Activated B cell treated with CpG ODN at 0.5 μM for 24 hours (primary cell): ENCODE measurements around the gene WDR26. TPM values are rescaled to one million over a fixed set of nuclear protein-coding genes. Genes with fewer than 3 reads are reported as not detected.
"Not testable (repeated sequence)": the region's sequence is repeated elsewhere in the genome, so short reads cannot be mapped to it uniquely, and the experiment has no call there.

ENCODE experiments used
- ATAC-seq: fragments of 200-7000 bp; cut with Tn5 transposase; one replicate; pipeline ENCODE4 v1.10.0; 2021; ENCODE audit warnings: low read depth, mild to moderate bottlenecking, moderate library complexity
- CTCF ChIA-PET: fragments of 350-600 bp; sonication (Branson Sonifier 250); formaldehyde crosslinking; loops from one replicate; lab custom pipeline; 2021; ENCODE audit warnings: antibody characterized with exemption; lab: Charles Lee
- POLR2A ChIA-PET: fragments of 350-600 bp; sonication (Branson Sonifier 250); formaldehyde crosslinking; loops from one replicate; lab custom pipeline; 2021; ENCODE audit warnings: antibody characterized with exemption; lab: Charles Lee
- DNase-seq: peaks from one replicate; pipeline ENCODE4 v3.0.0; 2022
- H3K27ac Mint-ChIP-seq: one replicate; pipeline ENCODE4 v1.8.0; 2020; ENCODE audit warnings: mixed read lengths
- H3K27me3 Mint-ChIP-seq: one replicate; pipeline ENCODE4 v1.8.0; 2021; ENCODE audit warnings: mixed read lengths
- H3K36me3 Mint-ChIP-seq: one replicate; pipeline ENCODE4 v1.8.0; 2021; ENCODE audit warnings: low read depth, mixed read lengths
- H3K4me1 Mint-ChIP-seq: one replicate; pipeline ENCODE4 v1.8.0; 2021; ENCODE audit warnings: mixed read lengths
- H3K4me3 Mint-ChIP-seq: one replicate; pipeline ENCODE4 v1.8.0; 2020; ENCODE audit warnings: mild to moderate bottlenecking, mixed read lengths
- H3K9me3 Mint-ChIP-seq: one replicate; pipeline ENCODE4 v1.8.0; 2020; ENCODE audit warnings: mixed read lengths
- intact Hi-C: fragments of 100-400 bp; cut with micrococcal nuclease; formaldehyde crosslinking; loops from one replicate; pipeline ENCODE4 v1.15.1; 2024
- total RNA-seq: library from RNA; stranded (reverse); gene quantifications from 2 replicates; pipeline ENCODE4 v1.2.3, GENCODE V29; 2022
- TF ChIP-seq, protein P1 (sequence below): fragments of 200-600 bp; IDR thresholded peaks from one replicate; pipeline ENCODE4 v1.8.0; 2022; ENCODE audit warnings: antibody characterized with exemption, mild to moderate bottlenecking

WDR26 gene
- total RNA-seq, 1 donor from 2014 or later = 91.3 TPM

DNA sequence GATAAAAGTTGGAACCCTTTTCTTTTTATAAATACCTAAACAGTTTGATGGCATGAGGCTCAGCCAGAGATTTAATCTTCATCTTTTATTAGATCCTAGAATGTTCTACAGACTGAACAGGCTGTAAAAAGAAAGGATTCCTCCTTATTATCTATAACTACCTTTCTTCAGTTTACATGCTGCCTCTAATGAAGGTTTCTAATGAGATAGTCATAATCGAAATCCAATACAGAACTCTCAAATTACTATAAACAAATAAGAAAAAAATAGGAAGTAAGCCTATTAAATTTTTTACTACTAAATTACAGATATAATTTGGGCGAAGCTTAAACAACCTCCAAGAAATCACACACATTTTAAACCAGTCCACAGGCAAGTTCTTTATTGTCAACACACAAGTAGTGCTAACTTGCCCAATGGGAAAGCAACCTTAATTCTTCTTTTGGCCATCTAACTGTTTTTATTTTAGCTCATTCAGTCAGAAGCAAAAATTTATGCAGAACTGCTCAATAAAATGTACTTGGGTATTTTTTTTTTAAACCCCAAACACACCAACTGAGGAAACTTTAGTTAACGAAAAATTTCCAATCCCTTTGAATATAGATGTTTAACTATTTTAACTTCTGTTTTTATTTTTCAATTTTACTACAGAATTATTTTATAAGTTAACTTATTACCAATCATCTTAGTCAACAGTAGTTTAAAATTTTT lies 4.8 kb downstream of the WDR26 start:
- DNase-seq = no peak
- no peak overlapping the region for H3K27ac Mint-ChIP-seq
- H3K4me3 Mint-ChIP-seq = no peak overlapping the region
- no peaks in the 10 kb centered on the region for H3K27me3 Mint-ChIP-seq
- H3K9me3 Mint-ChIP-seq = no peaks in the 10 kb centered on the region
- ChIA-PET POLR2A (no interaction called here), CTCF (interaction anchor here (1.0 kb wide), 1 partner anchor 27 kb away, joined by 6 read pairs; no protein-coding TSS in a partner anchor)
- intact Hi-C loops = loop anchor here (5.0 to 10.0 kb wide), 5 partner anchors 247 to 1978 kb away; partner anchors contain the start of genes DEGS1, LBR, PARP1 and TP53BP2
- no peak for ATAC-seq
- TF ChIP-seq, protein P1, sequence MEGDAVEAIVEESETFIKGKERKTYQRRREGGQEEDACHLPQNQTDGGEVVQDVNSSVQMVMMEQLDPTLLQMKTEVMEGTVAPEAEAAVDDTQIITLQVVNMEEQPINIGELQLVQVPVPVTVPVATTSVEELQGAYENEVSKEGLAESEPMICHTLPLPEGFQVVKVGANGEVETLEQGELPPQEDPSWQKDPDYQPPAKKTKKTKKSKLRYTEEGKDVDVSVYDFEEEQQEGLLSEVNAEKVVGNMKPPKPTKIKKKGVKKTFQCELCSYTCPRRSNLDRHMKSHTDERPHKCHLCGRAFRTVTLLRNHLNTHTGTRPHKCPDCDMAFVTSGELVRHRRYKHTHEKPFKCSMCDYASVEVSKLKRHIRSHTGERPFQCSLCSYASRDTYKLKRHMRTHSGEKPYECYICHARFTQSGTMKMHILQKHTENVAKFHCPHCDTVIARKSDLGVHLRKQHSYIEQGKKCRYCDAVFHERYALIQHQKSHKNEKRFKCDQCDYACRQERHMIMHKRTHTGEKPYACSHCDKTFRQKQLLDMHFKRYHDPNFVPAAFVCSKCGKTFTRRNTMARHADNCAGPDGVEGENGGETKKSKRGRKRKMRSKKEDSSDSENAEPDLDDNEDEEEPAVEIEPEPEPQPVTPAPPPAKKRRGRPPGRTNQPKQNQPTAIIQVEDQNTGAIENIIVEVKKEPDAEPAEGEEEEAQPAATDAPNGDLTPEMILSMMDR = no peak
- peaks cover 51% of the 10 kb centered on the region for H3K4me1 Mint-ChIP-seq
- H3K36me3 Mint-ChIP-seq = peaks cover 52% of the 10 kb centered on the region

DNA sequence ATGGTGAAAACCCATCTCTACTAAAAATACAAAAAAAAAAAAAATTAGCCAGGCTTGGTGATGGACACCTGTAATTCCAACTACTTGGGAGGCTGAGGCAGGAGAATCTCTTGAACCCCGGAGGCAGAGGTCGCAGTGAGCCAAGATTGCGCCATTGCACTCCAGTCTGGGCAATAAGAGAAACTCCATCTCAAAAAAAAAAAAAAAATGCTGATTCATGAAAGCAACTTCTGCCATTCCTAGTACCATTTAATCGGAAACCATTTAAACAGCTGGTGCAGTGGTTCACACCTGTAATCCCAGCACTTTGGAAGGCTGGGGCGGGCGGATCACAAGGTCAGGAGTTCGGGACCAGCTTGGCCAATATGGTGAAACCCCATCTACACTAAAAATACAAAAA lies 5.9 kb downstream of the WDR26 start:
- DNase-seq, ATAC-seq, H3K27ac Mint-ChIP-seq, H3K27me3 Mint-ChIP-seq, H3K9me3 Mint-ChIP-seq, intact Hi-C loops, CTCF ChIA-PET, H3K4me3 Mint-ChIP-seq: not testable (repeated sequence)
- peaks cover 56% of the 10 kb centered on the region for H3K4me1 Mint-ChIP-seq
- POLR2A ChIA-PET = interaction anchor here (0.6 to 0.7 kb wide), 2 partner anchors 58 to 680 kb away, joined by 3 to 4 read pairs; no protein-coding TSS in a partner anchor
- H3K36me3 Mint-ChIP-seq = peaks cover 63% of the 10 kb centered on the region

DNA sequence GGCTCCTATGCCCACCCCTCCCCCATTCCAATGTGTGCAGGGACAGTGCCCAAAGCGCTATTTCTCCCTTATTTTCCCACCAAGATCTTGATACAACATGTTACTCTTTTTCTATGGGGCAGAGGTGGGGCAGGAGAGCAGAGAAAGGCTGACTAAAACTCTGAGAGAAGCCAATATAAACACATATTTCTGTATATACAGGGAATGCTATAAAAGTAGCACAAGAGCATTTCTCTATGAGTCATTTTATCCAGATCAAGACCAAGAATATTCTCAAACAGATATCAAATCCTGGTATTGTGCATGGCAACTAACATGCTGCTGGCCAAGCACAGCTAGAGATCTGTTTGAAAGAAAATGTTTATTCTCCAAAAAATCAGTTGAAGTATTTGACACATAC lies 7.3 kb downstream of the WDR26 start:
- CTCF ChIA-PET = no interaction called here
- no peak overlapping the region for H3K27ac Mint-ChIP-seq
- TF ChIP-seq, protein P1 = no peak
- H3K9me3 Mint-ChIP-seq = no peaks in the 10 kb centered on the region
- POLR2A ChIA-PET = no interaction called here
- ATAC-seq (no peak), DNase-seq (no peak)
- no peaks in the 10 kb centered on the region for H3K27me3 Mint-ChIP-seq
- intact Hi-C loops = no loop called here
- no peak overlapping the region for H3K4me3 Mint-ChIP-seq
- peaks cover 46% of the 10 kb centered on the region for H3K4me1 Mint-ChIP-seq
- peaks cover 68% of the 10 kb centered on the region for H3K36me3 Mint-ChIP-seq

DNA sequence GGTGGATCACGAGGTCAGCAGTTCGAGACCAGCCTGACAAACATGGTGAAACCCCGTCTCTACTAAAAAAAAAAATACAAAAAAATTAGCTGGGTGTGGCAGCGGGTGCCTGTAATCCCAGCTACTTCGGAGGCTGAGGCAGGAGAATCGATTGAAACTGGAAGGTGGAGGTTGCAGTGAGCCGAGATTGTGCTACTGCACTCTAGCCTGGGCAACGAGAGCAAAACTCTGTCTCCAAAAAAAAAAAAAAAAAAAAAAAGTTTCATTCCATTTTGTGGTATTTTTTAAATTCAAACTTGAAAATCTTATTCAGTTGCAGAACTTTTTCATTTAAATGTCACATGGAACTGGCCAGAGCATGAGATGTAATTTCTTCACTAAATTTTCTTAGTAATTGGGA lies 7.7 kb downstream of the WDR26 start:
- H3K9me3 Mint-ChIP-seq, DNase-seq, POLR2A ChIA-PET, H3K4me3 Mint-ChIP-seq, intact Hi-C loops, ATAC-seq, H3K27ac Mint-ChIP-seq, H3K27me3 Mint-ChIP-seq, CTCF ChIA-PET: not testable (repeated sequence)
- peaks cover 41% of the 10 kb centered on the region for H3K4me1 Mint-ChIP-seq
- H3K36me3 Mint-ChIP-seq = peaks cover 73% of the 10 kb centered on the region

DNA sequence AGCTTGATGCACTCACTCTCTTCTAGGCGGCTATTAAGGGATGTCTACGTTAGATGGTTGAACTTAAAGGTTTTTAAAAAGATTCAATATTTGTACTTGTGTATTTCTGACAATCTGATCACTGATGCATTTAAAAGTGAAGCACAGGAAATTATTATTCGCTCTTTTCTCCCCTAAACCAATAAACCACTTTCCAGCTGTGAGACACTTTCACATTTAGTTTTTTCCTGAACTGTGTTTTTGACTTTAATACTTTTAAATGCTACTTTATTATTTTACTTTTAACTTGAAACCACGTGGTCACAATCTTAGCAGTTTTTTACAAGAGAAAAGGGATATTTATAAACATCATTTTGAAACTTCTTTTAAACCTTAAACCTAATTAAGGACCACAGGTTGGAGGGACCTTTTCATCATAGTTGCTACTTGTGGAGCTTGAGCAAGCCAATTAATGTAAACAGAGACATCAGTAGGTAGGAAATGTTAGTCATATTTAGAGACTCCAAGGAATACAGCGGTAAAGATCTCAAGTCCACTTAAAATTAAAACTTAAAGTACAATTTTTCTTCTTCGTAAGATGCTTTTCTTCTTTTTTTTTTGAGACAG lies 9.2 kb downstream of the WDR26 start:
- H3K27ac Mint-ChIP-seq = peak overlapping the region; percentile 0
- ChIA-PET POLR2A (interaction anchor here (1.4 kb wide), 1 partner anchor 9 kb away, joined by 6 read pairs; the partner anchor contains the start of gene WDR26), CTCF (no interaction called here)

More for the DNA sequence above, 9.2 kb downstream of the WDR26 start:
- ATAC-seq = no peak
- Mint-ChIP-seq H3K4me3 (no peak overlapping the region), H3K4me1 (peaks cover 30% of the 10 kb centered on the region), H3K9me3 (no peaks in the 10 kb centered on the region), H3K36me3 (peaks cover 73% of the 10 kb centered on the region), H3K27me3 (no peaks in the 10 kb centered on the region)
- DNase-seq = no peak
- intact Hi-C loops = no loop called here
- TF ChIP-seq, protein P1 = no peak
